Hematopoietic multipotent progenitor cell treated with erythropoietin and hydrocortisone succinate and interleukin-3 and kit ligand, for 6 days (in vitro differentiated cells): ENCODE measurements around the gene SEPTIN14.
"Not testable (repeated sequence)": the region's sequence is repeated elsewhere in the genome, so short reads cannot be mapped to it uniquely, and the experiment has no call there.

Experiments
- DNase-seq: peaks from one replicate; pipeline ENCODE4 v3.0.0-alpha.2; 2015

The SEPTIN14 gene

DNA sequence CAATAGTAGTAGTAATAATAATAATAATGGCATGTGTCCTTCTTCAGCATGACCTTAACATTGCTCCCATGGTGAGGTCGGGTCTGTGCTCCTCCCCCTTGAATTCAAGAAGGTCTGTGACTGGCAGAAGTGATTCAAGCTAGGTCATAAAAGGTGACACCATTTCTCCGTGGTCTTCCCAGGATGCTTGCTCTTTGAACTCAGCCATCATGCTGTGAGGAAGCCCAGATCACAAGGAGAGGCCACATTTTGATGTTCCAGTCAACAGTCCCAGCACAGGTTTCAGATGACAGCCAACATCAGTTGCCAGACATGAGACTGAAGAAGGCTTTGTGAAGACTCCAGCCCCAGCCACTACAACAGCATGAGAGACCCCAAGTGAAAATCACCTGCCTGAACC is 83.9 kb downstream of the SEPTIN14 start:
- DNase-seq = no peak

GRCh38 chr7:55776196-55776595 is 86.4 kb downstream of the SEPTIN14 start:
- DNase-seq = no peak

GRCh38 chr7:55775051-55775420 is 87.5 kb downstream of the SEPTIN14 start:
- DNase-seq = no peak

DNA sequence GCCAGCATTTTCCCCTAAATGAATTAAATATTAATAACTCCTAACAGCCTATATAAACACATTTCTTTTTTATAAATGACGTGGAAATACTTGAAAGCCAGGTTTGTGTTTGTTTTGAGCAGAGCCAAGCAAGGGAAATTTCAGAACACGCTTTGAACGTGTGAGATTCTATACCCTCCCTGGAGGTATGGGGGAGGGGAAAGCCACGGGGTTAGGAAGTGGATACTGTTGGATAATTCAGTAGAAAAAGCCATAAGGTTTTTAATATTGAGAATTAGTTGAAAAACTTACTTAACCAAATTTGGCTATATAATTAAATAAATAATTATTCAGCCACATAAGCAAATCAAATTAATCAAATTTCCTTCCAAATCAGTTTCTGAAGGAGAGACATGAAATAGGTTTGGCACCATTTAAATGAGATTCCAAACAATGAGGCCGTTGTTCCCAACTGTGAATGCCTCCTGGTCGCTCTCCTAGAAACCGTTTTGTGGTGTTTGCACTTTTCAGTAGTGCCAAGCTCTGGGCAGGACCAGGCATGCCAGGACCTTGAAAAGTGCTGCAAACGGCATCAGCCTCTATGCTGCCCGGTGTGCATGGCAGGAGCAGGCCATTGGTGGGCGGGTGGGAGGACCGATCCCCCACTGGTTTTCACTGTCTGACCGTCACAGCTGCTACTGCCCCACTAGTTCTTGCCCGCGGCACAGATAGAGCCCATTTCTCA is 88.1 kb downstream of the SEPTIN14 start:
- DNase-seq = no peak

- no peak for DNase-seq
These were observed 91.8 kb downstream of the SEPTIN14 start for GRCh38 chr7:55770778-55771177.

DNA sequence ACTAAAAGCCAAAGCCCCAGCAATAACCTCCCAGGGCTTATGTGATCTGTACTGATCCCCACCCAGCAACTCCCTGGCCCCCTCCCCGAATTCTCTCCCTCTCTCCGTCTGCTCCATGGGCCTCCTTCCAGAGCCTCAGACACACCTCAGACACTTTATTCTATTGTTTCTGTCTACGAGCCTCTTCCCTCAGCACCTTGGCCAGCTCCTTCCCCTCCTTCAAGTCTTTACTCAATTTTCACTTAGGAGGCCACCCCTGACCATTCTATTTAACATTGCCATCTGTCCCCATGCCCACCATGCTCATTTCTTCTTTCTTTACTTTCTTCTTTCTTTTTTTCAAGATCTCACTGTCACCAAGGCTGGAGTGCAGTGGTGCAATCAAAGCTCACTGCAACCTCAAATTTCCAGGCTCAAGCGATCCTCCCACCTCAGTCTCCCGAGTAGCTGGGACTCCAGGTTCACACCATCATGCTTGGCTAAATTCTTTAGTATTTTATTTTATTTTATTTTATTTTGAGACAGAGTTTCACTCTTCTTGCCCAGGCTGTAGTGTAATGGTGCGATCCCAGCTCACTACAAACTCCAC is 109.2 kb downstream of the SEPTIN14 start:
- not testable (repeated sequence) for DNase-seq

DNA sequence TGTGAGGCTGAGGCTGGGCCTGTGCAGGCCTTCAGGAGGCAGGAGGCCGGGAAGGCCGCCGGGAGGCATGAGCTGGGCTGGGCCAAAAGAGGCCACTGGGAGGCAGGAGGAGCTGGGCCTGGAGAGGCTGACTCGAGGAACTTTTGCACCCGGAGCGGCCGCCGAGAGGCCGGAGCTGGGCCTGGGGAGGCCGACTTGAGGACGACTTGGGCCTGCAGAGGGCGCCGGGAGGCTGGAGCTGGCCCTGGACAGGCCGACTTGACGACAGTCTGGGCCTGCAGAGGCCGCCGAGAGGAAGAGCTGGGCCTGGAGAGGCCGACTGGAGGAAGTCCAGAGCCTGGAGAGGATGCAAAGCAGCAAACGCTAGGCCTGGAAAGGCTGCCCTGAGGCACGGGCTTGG is 117.8 kb downstream of the SEPTIN14 start:
- not testable (repeated sequence) for DNase-seq
